GM13976 (cell line): Measurements from ENCODE around the gene TRPM5.

ENCODE experiments used
- DNase-seq: peaks from one replicate; pipeline ENCODE4 v3.0.0; 2012; ENCODE audit warnings: low spot score
- in situ Hi-C: fragments of 300-500 bp; cut with MboI; formaldehyde crosslinking; loops from one replicate; pipeline ENCODE4 v1.12.0; 2022; ENCODE audit warnings: low sequenced_read_pairs, mixed read lengths, inconsistent platforms; ENCODE audit not compliant: unreplicated experiment
- TF ChIP-seq, protein P1 (sequence below): IDR thresholded peaks from 2 replicates; pipeline ENCODE4 v1.5.1; 2012; ENCODE audit warnings: borderline replicate concordance, mild to moderate bottlenecking; ENCODE audit not compliant: insufficient read depth; ENCODE audit errors: extremely low read depth, missing control alignments, control extremely low read depth

TRPM5 gene

GRCh38 chr11:2447951-2448650 is 3.8 kb upstream of the TRPM5 start:
- TF ChIP-seq, protein P1, sequence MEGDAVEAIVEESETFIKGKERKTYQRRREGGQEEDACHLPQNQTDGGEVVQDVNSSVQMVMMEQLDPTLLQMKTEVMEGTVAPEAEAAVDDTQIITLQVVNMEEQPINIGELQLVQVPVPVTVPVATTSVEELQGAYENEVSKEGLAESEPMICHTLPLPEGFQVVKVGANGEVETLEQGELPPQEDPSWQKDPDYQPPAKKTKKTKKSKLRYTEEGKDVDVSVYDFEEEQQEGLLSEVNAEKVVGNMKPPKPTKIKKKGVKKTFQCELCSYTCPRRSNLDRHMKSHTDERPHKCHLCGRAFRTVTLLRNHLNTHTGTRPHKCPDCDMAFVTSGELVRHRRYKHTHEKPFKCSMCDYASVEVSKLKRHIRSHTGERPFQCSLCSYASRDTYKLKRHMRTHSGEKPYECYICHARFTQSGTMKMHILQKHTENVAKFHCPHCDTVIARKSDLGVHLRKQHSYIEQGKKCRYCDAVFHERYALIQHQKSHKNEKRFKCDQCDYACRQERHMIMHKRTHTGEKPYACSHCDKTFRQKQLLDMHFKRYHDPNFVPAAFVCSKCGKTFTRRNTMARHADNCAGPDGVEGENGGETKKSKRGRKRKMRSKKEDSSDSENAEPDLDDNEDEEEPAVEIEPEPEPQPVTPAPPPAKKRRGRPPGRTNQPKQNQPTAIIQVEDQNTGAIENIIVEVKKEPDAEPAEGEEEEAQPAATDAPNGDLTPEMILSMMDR: no peak
- DNase-seq: no peak
- in situ Hi-C loops: no loop called here

- no peak for DNase-seq
- TF ChIP-seq, protein P1: no peak
- in situ Hi-C loops: no loop called here
Observed at GRCh38 chr11:2447253-2447950, 3.1 kb upstream of the TRPM5 start.

DNA sequence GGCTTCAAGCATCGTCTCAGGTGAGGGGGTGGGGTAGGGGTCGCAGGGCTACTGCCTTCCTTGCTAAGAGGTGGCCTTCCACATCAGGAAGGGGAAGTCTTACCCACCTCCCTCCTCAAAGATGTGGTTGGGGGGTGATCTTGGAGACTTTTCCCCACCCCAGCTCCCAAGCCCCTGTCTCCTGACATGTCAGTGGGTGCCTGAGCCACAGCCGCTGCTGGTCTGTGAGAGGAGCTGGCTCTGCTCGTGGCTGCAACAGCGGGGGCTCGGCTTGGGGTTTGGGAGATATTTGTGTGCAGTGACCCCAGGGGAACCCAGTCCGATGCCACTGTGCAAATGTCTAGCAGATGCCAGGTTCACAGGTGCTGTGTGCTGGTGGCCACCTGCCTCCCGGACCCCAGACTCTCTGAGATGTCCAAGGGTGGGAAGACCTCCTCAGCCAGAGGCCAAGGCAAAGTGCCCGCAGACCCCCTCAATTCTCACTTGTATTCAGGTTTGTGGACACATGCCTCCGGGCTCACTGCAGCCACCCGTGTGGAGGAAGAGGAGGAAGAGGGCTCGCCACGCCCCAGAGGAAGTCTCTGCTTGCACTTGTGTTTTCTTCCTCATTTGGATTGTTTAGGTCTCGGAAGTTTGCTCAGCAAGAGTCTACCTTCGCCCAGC is 2.4 kb upstream of the TRPM5 start:
- DNase-seq: no peak
- in situ Hi-C loops: no loop called here
- TF ChIP-seq, protein P1: no peak

DNA sequence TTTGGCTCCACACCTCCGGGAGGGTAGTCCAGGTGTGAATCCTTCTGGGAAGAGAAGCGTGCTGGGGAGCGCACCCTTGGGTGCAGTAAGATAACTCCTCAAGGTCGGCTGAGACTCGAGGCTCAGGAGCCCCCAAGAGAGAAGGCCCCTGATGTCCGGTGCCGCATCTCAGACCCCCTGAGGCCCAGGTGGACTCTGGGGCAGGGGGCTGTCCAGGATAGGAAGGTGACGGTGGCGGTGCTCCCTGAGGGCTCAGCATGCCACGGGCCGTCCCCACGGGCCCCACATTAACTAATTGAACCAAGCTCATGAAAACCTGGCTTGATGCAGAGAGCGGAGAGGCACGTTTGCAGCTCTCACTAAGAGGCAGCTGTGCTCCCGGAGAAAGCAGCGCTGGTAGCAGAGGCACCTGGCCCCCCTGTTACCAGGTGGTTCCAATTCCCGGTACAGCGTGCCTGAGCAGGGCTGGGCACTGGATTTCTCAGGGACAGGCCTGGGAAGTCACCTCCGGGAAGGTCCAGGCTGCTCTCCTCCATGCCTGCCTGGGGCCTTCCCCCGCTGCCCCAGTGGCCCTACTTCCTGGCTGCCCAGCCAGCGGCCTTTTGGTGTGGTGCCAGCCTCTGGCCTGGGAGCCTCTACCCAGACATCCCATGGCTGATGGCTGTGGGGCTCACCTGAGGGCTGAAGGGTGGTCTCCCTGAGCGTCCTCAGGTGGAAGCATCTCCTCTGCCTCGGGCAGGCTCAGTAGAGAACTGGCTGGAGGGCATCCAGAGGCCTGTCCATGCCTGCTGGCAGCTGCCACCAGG is 1.6 kb upstream of the TRPM5 start:
- no peak for DNase-seq
- in situ Hi-C loops: no loop called here
- TF ChIP-seq, protein P1: no peak

- peak; percentile 80 for DNase-seq
- TF ChIP-seq, protein P1: no peak
- in situ Hi-C loops: no loop called here
Observed at GRCh38 chr11:2444821-2445745, 769 bp upstream of the TRPM5 start, which contains the start of gene KCNQ1. TSS of gene KCNQ1 (plus strand) at chr11:2445008. CDS start at chr11:2445099, 91 bp downstream.
